ENCODE results near the gene CCDC17.
"Not testable (repeated sequence)": the region's sequence is repeated elsewhere in the genome, so short reads cannot be mapped to it uniquely, and the experiment has no call there.

The CCDC17 gene

DNA sequence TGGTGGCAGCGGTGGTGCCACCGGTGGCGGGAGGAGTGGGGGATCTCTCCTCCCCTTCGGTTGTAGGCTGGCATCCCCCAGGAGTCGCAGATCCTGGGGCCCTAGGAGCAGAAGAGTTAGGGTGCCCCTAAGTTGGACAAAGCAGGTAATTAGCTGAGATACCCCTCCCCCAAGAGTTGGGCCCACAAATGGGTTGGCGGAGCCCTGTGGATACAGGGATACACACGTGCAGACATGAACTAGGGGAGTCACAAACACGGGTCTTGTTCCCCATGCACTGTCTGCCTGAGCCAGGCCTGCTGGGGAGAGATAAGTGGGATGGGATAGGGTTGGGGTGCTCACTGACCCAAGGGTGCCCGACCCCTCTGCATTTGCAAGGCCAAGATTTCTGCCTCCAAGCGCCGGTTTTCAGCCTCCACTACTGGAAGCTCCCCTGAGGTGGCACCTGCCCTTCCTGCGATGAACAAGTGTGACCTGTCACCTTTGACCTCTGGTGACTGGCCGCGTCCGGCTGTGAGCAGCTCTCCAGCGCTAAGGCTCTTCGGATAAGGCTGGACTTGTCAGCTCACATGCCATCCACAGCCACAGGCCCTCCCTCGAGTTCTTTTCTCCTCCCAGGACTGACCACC is 1.8 kb downstream of the CCDC17 start:
- no peak for DNase-seq (ENCODE audit: low read depth in 2 of 2)

DNA sequence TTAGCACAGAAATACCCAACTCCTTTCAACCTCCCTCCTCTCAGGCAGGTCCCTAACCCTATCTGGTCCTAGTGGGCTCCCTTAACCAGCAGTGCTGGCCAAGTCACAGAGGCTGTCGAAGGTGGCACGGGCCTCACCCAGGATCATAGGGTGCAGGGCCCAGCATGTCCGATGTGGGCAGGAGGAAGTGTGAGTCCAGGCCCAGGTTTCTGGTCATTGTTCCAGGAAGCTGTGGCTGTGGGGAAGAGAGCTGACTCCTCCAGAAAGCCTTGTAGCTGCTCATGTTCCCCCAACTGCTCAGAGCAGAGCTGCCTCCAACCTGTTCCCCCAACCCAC is 2.4 kb downstream of the CCDC17 start:
- no peak for DNase-seq (ENCODE audit: low read depth in 2 of 2)

- DNase-seq (ENCODE audit: low read depth in 2 of 2): no peak
Observed at GRCh38 chr1:45620588-45621500, 3.0 kb downstream of the CCDC17 start.

DNA sequence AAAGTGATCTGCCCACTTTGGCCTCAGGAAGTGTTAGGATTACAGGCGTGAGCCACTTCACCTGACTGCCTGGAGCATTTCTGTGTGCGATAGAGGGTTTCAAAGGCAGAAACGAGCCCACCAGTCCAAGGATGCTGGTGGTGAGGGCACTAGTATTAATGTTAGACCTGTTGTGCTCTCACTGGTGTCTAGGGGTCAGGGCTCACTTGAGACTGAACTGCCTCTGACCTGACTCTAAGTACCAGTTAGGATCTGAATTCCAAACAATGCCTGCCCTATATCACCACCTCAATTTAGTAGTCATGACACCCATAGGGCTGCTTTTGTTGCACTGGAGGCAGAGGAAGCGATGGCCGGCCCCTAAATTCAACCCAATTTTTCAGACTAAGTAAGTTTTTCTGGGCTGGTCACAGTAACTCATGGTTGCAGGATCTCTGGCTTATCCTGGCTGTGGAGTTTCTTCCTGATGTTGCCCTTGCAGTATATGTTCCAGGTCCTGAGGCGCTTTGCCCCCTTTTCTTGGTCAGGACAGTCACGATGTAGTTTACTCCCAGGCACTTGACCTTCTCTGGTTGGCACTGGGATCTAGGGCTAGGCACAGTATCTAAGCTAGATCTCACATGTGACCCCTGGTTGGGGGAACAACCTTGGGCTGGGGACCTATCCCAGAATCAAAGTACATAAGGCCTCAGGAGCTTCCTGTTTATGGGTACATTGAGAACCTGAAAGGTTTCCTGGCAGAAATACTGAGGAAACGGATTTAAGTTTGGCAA is 4.5 kb downstream of the CCDC17 start:
- DNase-seq (ENCODE audit: low read depth in 2 of 2): no peak

DNA sequence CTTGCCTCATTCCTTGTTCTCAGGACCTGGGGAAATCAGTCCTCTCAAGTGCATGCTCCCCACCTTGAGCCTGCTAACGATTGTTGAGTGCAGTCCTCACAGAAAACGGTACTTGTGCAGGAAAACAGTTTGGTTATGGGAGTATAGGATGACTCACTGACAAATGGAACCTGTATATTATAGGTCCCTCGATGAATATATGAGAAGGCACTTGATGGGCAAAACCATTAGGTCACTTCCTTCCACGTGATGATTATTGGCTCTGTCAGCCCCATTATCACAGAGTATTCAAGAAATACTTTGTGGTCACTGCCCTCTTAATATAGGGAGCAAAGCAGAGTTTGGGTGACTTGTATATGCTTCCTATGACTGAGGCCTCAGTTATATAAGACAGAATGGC is 6.2 kb downstream of the CCDC17 start:
- DNase-seq (ENCODE audit: low read depth in 2 of 2): no peak

DNA sequence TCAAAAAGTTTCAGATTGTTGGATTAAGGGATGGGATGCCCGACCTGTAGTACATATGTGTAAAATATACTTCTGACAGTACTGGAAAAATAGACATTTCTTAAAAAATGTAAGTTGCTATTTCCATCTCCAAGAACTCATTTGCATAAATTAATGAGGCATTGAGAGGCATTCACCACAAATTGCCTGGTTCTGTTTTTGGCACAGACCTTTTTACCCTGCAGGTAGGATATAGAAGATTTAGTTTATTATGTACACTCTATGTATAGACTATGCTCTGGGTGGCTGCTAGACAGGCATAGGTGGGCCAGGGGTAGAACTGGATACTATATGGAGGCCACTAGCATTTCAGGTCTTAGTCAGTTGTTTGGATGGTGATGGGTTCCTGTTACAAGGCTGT is 8.0 kb downstream of the CCDC17 start:
- no peak for DNase-seq (ENCODE audit: low read depth in 2 of 2)

- no peak for DNase-seq (ENCODE audit: low read depth in 2 of 2)
Observed at GRCh38 chr1:45612941-45613579, 10.8 kb downstream of the CCDC17 start.

GRCh38 chr1:45610589-45611226 is 13.1 kb downstream of the CCDC17 start:
- DNase-seq (ENCODE audit: low read depth in 2 of 2): no peak

GRCh38 chr1:45608175-45609156 is 15.4 kb downstream of the CCDC17 start:
- DNase-seq (ENCODE audit: low read depth in 2 of 2): no peak

DNA sequence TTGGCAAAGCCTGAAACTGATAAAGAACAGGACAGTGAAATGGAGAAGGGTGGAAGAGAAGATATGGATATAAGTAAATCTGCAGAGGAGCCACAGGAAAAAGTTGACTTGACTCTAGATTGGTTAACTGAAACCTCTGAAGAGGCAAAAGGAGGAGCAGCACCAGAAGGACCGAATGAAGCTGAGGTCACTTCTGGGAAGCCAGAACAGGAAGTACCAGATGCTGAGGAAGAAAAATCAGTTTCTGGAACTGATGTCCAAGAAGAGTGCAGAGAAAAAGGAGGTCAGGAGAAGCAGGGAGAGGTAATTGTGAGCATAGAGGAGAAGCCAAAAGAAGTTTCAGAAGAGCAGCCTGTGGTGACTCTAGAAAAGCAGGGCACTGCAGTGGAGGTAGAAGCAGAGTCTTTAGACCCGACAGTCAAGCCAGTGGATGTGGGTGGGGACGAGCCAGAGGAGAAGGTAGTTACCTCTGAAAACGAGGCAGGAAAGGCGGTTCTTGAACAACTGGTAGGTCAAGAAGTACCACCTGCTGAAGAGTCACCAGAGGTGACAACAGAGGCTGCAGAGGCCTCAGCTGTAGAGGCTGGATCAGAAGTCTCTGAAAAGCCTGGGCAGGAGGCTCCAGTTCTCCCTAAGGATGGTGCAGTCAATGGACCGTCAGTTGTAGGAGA is 16.3 kb downstream of the CCDC17 start:
- DNase-seq (ENCODE audit: low read depth in 2 of 2): no peak

DNA sequence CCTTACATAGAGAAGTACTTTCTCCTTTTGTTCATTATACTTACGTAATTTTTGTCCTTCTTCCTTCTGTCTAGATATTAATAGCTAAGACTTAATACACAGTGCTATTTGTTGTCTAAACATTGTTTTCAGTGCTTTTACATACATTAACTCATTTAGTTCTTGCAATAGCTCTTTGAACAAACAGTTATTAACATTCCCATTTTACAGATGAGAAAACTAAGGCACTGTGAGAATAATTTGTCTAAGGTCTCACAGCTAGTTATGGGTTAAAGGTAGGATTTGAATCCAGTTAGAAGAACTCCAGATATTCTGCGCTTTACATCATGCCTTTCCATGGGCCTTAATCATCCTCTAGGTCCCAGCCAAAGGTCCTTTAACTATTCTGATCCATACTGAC is 19.6 kb downstream of the CCDC17 start:
- no peak for DNase-seq (ENCODE audit: low read depth in 2 of 2)

DNA sequence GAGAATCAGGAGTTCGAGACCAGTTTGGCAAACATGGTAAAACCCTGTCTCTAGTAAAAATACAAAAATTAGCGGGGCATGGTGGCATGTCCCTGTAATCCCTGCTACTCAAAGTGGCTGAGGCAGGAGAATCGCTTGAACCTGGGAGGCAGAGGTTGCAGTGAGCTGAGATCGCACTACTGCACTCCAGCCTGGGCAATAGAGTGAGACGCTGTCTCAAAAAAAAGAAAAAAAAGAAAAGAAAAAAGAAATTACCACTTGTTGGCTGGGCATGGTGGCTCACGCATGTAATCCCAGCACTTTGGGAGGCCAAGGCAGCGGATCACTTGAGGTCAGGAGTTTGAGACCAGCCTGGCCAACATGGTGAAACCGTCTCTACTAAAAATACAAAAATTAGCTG is 27.1 kb downstream of the CCDC17 start:
- not testable (repeated sequence) for DNase-seq (ENCODE audit: low read depth in 2 of 2)

DNA sequence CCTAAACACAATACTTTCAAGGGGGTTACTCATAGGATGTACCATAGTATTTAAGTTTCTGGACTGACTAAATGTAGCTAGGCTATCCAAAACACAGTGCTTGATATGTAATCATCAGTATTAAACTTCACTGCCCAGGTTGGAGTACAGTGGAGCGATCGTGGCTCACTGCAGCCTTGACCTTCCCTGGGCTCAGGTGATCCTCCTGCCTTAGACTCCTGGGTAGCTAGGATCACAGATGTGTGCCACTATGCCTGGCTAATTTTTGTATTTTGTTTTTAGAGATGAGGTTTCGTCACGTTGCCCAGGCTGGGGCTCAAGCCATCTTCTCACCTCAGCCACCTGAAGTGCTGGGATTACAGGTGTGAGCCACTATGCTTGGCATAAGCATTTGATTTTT is 29.4 kb downstream of the CCDC17 start:
- no peak for DNase-seq (ENCODE audit: low read depth in 2 of 2)

DNA sequence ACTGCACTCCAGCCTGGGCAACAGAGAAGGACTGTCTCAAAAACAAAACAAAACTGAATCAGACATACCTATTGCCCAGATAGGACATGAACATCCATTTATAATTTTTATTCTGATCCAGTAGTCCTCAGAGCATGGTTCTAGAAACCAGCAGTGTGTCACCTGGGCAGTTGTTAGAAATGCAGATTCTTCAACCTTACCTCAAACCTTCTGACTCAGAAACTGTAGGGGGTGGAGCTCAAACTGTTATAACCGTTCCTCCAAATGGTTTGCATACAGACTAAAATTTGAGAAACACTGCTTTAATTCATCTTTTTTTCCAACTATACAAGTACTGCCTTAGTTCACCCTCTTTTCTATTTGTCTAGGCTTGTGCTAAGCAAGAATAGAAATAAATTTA is 34.0 kb downstream of the CCDC17 start:
- no peak for DNase-seq (ENCODE audit: low read depth in 2 of 2)

DNA sequence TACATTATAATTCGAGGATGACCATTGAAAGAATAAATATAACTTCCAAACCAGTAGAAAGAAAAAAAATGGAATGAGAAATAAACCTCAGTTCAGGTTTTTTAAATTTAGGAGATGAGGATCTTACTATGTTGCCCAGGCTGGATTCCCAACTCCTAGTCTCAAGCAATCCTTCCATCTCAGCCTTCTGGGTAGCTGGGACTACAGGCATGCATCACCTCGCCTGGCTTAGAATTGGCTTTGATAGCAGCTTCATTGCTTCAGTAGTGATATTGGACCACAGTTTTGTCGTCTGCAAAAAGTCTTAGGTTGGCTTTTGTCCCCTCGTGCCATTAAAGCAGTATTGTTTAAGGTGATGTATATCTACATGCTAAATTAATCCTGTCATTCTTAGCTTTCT is 37.1 kb downstream of the CCDC17 start:
- no peak for DNase-seq (ENCODE audit: low read depth in 2 of 2)

GRCh38 chr1:45585496-45586075 is 38.3 kb downstream of the CCDC17 start:
- no peak for DNase-seq (ENCODE audit: low read depth in 2 of 2)

DNA sequence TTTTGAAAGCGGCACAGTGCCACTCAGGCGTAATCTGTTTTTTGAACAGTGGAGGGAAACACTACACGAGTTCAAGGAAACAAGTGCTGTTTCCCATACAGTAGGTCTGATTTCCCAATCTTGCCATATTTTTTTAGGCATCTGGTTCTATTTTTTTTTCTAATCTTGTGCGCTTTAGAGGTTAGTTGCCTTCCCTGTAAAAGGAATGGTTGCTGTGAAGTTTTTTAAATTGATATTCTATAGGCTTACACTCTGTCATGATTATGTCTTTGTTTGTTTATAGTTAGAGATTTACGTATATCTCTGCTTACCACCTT is 38.8 kb downstream of the CCDC17 start:
- DNase-seq (ENCODE audit: low read depth in 2 of 2): no peak

DNA sequence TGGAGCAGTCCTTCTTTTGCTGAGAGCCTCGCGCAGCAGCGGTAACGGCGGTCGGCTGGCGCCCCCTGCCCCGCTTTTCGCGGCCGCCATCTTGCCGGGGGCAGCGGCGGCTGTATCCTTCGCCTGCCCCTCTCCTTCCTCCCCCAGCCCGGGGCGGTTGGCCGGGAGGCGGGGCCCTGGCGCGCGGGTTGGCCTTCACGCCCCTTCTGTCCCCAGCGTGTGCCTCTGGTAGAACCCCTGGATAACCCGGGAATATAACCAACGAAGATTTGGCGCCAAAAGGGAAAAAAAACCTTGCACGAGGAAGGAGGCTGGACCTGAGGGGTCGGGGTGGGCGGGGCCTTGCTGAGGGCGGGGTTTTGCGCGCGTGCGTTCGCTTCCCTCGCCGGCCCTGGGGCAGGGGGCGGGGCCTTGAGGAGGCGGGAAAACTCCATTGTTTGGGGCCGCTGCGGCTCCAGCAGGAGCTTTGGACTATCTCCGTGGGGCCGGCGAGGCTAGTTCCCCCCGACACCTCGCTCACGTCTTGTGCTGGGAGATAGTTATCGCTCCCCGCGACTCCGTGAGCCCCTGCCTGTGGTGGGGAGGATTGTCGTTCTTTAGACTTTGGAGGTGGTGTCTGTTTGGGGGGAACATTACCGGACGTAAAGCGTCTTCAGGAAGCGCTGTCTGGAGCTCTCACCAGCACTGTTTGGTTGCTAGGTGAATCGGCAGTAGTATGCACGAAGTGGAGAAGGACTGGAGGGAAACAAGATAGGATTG is 39.3 kb downstream of the CCDC17 start:
- DNase-seq (ENCODE audit: low read depth in 2 of 2): peak; percentile 54 to 60

Data from fibroblast of skin of left biceps (primary cell).